GM15510 (cell line): Measurements from ENCODE around the gene DNAH17.

ENCODE experiments used
- POLR2A ChIP-seq: IDR thresholded peaks from 3 replicates; pipeline ENCODE4 v1.6.1; 2011; ENCODE audit warnings: borderline replicate concordance; ENCODE audit not compliant: insufficient read length; ENCODE audit errors: extremely low read depth

Gene DNAH17

DNA sequence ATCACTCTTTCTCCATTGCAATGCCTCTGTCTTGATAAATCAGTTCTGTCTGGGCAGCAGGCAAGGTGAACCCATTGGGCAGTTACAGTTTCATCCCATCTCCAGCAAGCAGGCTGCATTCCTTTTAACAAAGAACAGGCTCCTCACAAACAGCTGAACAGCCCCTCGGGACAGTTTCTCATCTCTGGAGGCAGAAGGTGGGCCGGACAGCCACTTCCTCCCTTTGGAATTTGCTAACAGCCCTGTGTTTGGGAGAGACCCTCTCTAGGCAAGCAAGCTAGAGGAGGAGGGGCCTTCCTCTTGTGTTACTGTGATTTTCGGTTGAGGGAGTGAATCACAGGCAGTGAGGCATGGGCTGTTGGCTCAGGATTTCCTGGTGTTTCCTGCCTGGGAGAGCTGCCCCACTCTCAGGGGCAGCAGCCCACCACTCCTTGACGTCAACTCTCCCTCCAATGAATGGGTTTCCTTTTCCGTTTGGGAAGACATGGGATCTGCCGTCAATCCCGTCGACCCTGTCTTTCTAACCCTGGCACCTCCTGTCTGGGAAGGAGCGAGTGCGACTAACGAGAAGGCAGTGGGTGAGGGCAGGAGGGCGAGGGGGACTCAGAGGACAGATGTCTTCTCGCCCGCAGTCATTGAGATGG lies 202.4 kb downstream of the DNAH17 start:
- TF ChIP-seq POLR2A, result no peak

DNA sequence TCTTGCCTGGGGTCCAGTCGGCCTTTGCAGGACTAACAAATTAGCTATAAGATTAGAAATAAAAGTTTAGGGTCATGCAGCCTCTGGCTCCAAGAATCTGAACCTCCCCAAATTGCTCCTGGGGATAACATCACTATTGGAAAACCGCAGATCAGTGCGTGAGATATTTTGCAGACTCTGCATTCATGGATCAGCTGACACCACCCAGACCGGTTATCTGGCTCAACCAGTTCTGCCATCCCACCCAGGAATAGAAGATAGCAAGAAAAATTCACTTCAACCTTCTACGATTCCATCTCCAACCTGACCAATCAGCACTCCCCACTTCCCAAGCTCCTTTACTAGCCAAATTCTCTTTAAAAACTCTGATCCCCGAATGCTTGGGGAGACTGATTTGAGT lies 203.0 kb downstream of the DNAH17 start:
- no peak for TF ChIP-seq POLR2A
